GM19043 (cell line): Measurements from ENCODE around the gene EN2.

Experiments
- ATAC-seq: cut with Tn5 transposase; IDR thresholded peaks from one replicate; pipeline ENCODE4 v1.9.1; 2021; ENCODE audit warnings: low read depth; ENCODE audit not compliant: unreplicated experiment

EN2 gene

DNA sequence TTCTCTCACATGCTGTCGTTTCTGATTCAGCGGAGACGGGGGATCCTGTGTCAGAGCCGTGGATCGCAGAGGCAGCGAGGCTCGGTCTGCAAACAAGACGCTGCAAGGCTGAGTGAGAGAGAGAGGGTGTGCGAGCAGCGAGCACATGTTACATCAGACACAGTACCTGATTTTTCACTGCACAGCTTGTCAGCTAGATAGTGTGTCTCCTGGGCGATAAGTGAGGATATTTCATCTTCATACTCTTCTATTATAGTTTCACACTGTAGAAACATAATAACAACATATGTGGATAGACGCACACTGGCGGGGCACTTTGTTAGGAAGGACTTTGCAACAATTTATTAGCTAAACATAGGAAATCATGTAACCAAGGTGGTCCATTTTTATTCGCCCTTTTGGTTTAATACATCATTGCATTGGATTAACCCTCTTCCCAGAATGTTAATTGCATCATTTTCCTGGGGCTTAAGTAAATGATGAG lies 49.0 kb downstream of the EN2 start:
- no peak for ATAC-seq

DNA sequence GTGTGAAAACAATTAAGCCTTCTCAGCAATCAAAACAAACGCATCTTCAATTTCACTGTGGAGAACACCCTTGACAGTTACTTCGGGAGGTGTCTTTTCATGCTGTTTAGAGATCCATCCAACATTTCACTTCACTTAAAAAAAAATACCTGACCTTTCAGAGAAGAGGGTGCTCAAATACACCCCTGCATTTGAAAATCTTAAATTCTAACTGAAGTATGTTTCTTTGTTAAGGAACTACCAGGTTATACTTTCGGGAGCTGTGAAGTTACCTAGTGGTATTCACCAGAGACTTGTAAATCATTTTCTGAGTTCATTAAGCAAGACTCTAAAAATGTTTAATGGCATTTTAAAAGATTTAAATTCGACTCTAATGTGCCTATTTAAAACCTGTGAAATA lies 49.6 kb downstream of the EN2 start:
- ATAC-seq: no peak

DNA sequence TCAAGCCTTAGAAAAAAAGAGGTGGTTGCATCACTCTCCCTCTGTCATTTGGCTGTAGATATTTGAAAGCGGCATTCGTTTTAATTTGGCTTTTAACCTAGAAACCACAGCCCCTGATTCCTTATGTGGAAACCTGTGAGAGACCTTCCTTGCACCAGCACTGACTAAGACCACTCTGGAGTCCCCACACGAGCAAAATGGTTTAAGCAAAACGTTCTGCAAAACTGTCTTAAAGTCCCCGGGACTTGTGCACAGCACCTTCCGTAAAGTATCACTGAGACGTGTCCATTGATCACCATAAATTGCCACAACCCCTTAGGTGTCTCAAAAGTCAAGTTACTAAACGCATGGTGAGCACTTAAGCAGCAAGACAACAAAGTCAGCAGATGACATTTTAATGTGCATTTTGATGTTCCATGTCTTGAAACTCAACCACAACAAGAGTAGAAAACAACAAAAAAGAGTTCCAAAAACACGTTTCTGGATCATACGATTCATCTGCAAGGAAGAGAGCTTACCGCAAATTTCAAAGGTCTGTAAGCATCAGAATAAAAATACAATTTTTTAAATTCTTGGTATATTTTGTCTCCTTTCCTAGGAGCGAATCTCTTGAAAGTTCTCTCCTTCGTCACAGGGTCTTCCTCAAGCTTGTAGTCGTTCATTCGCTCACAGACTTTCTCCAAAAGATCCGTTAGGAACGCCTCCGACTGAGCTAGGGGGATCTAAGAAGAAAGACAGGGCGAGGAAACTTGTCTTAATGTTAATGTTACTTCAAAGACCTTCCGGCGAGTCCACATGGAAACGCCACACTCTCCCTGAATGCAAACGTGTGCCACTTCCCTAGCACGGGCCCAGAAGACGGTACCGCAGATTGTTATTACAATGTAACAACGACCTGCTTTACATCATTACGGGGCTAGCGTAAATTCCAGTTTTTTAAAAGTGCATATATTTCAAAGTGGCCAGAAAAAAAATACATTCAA lies 50.7 kb downstream of the EN2 start:
- no peak for ATAC-seq

DNA sequence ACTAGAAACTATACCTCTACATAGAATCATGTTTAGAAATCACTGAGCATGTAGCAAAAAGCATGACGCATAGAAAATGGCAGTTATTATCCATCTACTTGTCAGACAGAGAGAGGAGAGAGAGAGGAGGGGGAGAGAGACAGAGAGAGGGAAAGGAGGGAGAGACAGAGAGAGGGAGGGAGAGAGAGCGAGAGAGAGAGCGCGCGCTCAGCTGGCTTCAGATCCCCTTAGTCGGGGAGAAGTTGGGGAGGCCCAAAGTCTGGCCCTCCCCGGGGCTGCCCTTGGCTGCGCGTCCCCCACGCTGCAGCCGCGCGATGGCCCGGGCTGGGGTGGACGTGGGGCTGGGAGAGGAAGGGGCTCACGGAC lies 51.4 kb downstream of the EN2 start:
- no peak for ATAC-seq

DNA sequence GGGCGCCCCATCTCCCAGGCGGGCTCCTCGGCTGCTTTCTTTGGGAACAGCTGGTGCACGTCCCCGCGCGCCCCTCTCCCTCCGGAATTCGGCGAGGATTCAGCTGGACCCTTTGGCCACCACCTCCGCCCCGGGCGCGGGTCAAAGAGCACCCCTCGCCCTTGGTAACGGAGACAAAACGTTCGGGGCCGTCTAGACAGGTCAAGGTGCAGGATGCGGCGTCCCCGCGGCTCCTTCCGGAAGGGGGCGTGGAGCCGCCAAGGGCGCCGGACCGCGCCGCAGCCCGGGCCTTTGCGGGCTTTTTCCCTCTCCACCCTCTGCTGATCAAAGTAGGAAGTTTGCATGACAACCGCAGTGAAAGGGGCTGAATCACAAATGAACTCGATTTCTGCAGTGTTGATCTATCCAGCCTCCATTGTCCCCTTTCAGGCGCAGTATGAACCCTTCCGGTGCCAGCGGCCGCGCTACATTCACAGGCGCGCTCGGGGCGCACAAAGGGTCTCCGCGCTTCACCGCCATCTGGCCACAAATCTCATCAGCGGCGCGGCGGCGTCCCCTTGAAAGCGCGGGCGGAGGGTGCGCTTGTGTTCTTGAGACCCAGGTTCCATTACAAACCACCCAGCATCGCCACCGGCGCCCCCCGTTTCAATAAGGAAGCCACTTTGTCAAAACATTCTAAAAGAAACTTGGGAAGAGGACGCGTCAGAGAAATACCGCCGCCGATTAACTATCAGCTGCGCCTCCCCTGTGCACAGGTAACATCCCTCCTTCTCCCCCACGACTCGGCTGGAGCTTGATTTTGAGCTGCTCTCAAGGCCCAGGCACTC lies 52.0 kb downstream of the EN2 start:
- ATAC-seq: no peak

DNA sequence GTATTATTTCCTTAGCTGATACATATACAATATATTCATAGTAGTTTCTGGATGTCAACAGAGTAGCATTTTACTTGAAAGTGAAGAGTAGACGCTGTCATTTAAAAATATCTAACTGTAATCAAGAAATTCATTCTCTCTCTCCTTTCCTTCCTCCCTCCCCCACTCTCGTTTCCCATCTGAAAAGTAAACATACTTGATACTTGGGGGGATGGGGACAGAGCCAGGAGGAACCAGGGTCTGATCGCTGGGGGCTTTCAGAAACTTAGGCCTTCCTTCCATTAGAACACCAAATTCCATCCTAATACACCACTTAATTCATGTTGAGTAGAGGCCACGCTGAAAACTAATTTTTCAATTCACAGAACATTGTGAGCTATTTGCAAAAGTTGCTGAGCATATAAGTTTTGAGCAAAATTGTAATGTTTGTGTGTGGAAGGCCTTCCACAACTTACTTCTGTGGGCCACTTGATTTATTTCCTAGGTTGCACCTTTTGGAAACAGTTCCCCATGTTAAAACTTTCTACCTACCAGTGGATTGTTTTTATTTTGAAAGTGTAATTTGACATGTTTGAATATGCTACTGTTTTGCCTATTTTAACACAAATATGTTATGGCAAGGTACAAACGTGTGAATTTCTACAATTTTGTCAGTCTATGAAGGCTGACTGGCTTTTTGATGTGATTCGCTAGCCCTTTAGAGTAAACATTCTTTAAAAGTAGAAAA lies 53.2 kb downstream of the EN2 start:
- ATAC-seq: no peak

DNA sequence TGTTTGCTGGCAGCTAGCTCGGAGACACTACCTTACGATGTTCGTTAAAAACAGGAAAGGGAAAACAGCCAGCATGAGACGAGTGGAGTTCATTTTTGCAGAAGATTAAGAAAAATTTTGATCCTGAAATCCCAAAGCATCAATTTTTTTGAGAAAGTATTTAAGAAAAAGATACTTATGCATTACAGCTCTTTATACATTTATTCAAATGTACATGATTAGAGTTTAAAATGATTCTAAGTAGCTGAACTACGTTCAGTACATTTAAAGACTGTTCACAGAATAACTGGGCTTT lies 53.7 kb downstream of the EN2 start:
- no peak for ATAC-seq

DNA sequence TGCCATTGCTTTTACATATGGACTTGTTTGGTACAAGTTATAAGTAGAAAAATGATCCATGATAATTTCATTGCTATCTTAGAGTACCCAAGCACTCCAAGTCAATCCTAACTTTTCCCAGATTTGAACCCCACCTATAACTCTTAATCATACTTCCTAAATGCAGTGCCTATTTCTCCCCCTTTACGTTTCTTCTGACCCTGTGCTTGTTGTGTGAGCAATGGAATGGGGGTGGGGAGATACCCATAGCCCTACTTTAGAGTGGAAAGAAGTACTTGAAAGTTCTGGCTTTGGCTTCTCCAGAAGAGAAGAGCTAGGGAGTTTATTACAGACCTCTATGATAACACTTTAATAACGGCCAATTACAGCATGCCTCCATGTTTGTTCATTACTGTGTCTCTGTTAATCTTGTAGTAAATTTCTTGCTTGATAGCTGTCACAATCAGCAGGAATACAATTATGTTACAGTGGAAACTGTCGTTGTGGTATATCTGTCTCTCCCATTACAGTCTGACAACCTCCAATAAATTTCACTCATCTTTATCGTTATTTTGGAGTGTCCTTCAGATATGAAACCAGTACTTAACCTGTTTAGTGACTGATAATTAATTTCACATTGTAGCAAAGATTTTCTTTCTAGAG lies 54.4 kb downstream of the EN2 start:
- no peak for ATAC-seq

DNA sequence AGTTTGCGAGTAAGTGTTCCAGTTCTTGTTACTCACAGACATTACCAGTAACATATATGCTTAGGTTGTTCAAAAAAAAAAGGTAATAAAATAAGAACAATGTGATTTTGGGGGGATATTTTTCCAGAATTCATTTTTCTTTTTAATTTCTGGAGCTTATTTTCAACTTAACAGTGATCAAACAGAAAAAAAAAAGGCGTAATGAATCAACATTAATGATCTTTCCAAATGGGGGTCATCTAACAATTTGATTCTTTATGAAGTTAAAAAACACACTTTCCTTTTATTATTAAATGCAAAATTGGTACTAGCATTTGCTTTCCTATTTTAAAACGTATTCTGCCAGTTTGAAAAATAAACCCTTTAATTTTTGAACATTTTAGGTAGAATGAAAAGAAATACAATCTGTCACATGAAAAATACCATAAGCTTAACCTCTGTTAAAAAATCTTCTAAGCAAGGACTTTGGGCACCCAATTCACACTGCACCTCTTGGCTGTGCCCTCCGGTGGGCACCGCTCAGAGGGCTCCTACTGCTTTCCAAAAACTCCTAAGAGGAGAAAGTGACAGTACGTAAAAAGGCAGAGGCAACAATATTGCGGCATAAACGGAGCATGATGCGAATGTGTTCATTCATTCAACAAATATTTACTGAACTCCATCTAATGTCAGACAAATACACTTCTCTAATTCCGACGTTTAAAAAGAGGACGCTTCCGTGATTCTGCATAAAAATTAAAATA lies 55.8 kb downstream of the EN2 start:
- no peak for ATAC-seq

DNA sequence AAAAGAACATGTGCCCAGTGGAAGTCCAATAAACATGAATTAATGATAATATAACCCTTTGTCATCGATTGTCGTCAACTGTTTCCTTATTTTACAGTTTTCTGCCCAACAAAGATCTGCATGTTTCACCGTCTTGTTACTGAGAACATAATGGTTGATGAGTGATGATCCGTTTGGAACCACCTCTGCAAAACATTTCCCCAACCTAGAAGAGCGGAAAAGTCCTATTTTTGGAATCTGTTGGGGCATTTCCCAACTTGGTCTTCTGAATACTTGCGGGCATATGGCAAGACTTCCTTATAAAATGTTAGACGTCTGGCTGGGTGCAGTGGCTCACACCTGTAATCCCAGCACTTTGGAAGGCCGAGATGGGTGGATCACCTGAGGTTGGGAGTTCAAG lies 56.4 kb downstream of the EN2 start:
- ATAC-seq: no peak
